Inflammatory macrophage treated with lipopolysaccharide for 4 hours (primary cell): ENCODE data around the gene PTGS1.
"Not testable (repeated sequence)": the region's sequence is repeated elsewhere in the genome, so short reads cannot be mapped to it uniquely, and the experiment has no call there.

Experiments used
- DNase-seq: peaks from one replicate; pipeline ENCODE4 v3.0.0-alpha.2; 2020

The PTGS1 gene

GRCh38 chr9:122402403-122402871 is 31.6 kb downstream of the PTGS1 start:
- peak; percentile 95 for DNase-seq

- no peak for DNase-seq
These were observed 32.0 kb downstream of the PTGS1 start for GRCh38 chr9:122402874-122403273.

DNA sequence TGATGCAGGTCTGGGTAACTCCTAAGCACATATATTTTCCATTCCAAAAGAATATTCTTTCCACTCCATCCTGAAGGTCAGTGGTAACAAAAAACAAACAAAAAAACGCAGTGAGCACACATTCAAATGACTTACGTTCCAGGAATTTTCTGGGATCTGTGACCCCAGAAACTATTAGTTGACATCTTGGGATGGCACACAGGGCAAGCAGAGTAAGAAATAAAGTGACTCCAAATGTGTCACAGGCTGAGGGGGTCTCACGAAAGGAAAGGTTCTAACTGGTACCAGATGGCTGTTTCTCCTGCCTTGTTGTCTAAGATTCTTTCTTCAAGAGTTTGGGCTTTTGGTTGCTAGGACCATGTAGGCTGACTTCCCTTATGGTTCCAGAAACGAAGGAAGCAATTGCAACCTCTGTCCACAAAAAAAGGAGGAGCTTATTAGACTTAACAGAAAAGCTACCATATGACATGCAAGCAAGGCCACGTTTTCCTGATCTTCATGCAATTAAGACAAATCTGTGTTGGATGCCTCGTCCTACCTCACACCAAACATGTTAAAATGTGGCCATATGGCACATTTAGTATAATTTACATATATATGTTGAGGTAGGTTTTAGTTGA is 32.7 kb downstream of the PTGS1 start:
- peak; percentile 42 for DNase-seq

- DNase-seq, result not testable (repeated sequence)
These were observed 34.7 kb downstream of the PTGS1 start for GRCh38 chr9:122405304-122406069.

GRCh38 chr9:122406070-122406890 is 35.5 kb downstream of the PTGS1 start:
- DNase-seq, result no peak

DNA sequence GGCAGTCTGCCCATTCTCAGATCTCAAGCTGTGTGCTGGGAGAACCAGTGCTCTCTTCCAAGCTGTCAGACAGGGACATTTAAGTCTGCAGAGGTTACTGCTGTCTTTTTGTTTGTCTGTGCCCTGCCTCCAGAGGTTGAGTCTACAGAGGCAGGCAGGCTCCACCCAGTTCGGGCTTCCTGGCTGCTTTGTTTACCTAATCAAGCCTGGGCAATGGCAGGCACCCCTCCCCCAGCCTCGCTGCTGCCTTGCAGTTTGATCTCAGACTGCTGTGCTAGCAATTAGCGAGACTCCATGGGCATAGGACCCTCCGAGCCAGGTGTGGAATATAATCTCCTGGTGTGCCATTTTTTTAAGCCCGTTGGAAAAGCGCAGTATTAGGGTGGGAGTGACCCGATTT is 43.3 kb downstream of the PTGS1 start:
- DNase-seq, result not testable (repeated sequence)

- no peak for DNase-seq
These were observed 47.2 kb downstream of the PTGS1 start for GRCh38 chr9:122418016-122418415.

DNA sequence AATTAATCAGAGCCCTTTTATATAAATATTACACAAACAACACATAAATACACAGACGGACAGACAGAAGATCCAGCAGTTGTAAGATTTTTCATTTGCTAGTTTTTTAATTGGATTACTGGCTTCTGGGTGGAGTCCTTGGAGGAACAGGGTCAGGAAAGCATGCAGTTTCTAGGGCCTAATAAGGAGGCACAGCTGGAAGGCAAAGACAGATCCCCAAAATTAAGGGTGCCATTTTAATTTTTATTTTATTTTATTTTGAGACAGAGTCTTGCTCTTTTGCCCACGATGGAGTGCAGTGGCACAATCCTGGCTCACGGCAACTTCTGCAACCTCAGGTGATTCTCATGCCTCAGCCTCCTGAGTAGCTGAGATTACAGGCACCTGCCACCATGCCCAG is 49.5 kb downstream of the PTGS1 start:
- no peak for DNase-seq

DNA sequence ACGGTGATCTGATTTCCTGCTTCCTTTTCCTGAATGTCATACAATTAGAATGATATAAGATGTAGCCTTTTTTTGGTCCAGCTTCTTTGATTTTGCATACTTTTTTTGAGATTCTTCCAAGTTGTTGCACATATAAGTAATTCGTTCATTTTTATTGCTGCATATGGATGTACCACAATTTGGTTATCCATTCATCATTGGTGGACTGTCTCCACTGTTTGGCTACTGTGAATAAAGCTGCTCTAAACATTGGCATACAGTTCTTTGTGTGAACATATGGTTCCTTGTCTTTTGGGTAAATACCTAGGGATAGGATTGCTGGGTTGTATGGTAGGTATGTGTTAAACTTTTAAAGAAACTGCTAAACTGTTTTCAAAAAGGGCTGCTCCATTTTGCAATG is 54.3 kb downstream of the PTGS1 start:
- DNase-seq, result no peak

- DNase-seq, result no peak
These were observed 55.9 kb downstream of the PTGS1 start for GRCh38 chr9:122426723-122427122.

- DNase-seq, result no peak
These were observed 71.7 kb downstream of the PTGS1 start for GRCh38 chr9:122442568-122442967.

DNA sequence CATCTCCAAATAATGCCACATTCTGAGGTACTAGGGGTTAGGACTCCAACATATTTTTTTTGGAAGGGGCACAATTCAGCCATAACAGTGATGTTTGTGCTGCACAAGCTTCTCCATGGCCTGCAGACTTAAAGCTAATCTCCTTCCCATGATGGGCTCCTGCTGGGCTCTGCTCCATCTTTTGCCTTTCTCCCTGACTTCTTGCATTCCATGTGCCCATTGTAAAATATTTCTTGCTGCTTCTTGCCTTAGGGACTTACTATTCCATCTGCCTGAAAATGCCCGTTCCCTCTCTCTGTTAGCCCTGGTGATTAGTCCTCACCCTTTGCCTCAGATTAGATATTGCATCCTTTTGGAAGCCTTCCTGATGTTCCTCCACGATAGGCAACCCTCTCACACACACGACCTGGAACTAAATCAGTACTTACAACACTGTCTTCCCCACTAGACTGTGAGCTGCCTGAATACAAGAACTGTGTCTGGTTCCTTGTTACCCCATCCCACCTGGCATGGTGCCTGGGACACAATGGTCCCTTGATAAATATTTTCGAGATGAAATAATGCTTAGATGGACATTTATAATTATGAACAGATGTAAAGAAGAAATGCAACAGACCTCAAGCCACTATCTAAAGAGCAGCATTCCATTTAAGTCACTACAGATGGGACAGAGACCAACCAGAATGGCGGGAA is 73.4 kb downstream of the PTGS1 start:
- no peak for DNase-seq
